Kidney (tissue), 14 donors: ENCODE data around the gene GBP6. TPM values are rescaled to one million over a fixed set of nuclear protein-coding genes. Genes with fewer than 3 reads are reported as not detected.

Experiments
- DNase-seq, 5 donors: peaks; one replicate each; pipeline ENCODE4 v3.0.0-alpha.2; 2013 to 2020
- FAIRE-seq: peaks from 2 replicates; lab custom pipeline; 2012; peaks lifted over from hg19 to GRCh38; lab: Jason Lieb, UNC
- H3K27ac ChIP-seq, 2 donors: one replicate each; pipeline ENCODE4 v1.7.0; 2013; ENCODE audit warnings: low read depth in 2 of 2, low read length in 2 of 2, inconsistent platforms in 1 of 2
- H3K27me3 ChIP-seq: one replicate; pipeline ENCODE4 v1.7.1; 2013; ENCODE audit warnings: low read length, inconsistent platforms; ENCODE audit not compliant: control insufficient read depth, insufficient read depth
- H3K36me3 ChIP-seq, 3 donors: one replicate each; pipeline versions ENCODE4 v1.7.0 to v1.7.1; 2013; ENCODE audit warnings: low read length in 3 of 3, control low read depth in 1 of 3, inconsistent platforms in 1 of 3; ENCODE audit not compliant: insufficient read depth in 3 of 3, control insufficient read depth in 2 of 3
- H3K4me1 ChIP-seq, 3 donors: one replicate each; pipeline versions ENCODE4 v1.7.0 to v1.7.1; 2013; ENCODE audit warnings: low read length in 3 of 3, inconsistent platforms in 1 of 3, low read depth in 1 of 3; ENCODE audit not compliant: control insufficient read depth in 2 of 3, insufficient read depth in 2 of 3
- H3K4me3 ChIP-seq, 3 donors: one replicate each; pipeline versions ENCODE4 v1.7.0 to v1.8.1; 2013; ENCODE audit warnings: low read length in 3 of 3, control low read depth in 1 of 3, inconsistent platforms in 1 of 3
- H3K9ac ChIP-seq, 3 donors: one replicate each; pipeline versions ENCODE4 v1.7.0 to v1.7.1; 2013; ENCODE audit warnings: low read length in 3 of 3, control low read depth in 1 of 3, inconsistent platforms in 1 of 3
- H3K9me3 ChIP-seq, 3 donors: one replicate each; pipeline versions ENCODE4 v1.7.0 to v1.7.1; 2013; ENCODE audit warnings: low read length in 3 of 3, control low read depth in 1 of 3, inconsistent platforms in 1 of 3; ENCODE audit not compliant: control insufficient read depth in 2 of 3, insufficient read depth in 1 of 3
- CTCF ChIP-seq: IDR thresholded peaks from 3 replicates; pipeline ENCODE4 v1.5.1; 2012; ENCODE audit warnings: mild to moderate bottlenecking, moderate library complexity, borderline replicate concordance; ENCODE audit not compliant: insufficient read depth; ENCODE audit errors: extremely low read depth
- intact Hi-C: fragments of 100-400 bp; cut with DNase I; formaldehyde crosslinking; loops from one replicate; pipeline ENCODE4 v1.11.1; 2022
- polyA plus RNA-seq: library from polyadenylated mRNA; stranded (reverse); fragments of 350-450 nt; fragmentation: Illumina TruSeq; extraction: RNeasy Lipid Tissue Mini Kit (QIAGEN cat#74804); gene quantifications from one replicate; pipeline ENCODE4 v1.2.3, GENCODE V29; 2014; ENCODE audit warnings: low read depth, low replicate concordance; ENCODE audit not compliant: insufficient read depth
- total RNA-seq: library from RNA; stranded (reverse); fragmentation: NEBNext Ultra II Directional; extraction: Animal tissue kit (Norgen Biotek cat#: 25700); gene quantifications from one replicate; pipeline ENCODE4 v1.2.1, GENCODE V29; 2021
- donor health status: control.
- donor health status: control.
- donor health status: control.
- donor health status: control.
- donor health status: control.
- donor health status: DM: yes; HTN: yes; CAD: no.
- donor health status: Normal renal cell carcinoma (clear cell type).

Gene GBP6
- total and polyA plus RNA-seq, 2 donors from 2014 or later: not detected

- no peak for FAIRE-seq
Observed at GRCh38 chr1:89347296-89347695, 16.6 kb upstream of the GBP6 start.

GRCh38 chr1:89350298-89350697 is 13.6 kb upstream of the GBP6 start:
- Histone ChIP-seq H3K36me3 (no peaks in the 10 kb centered on the region), H3K27me3 (no peaks in the 10 kb centered on the region), H3K4me3 (no peak overlapping the region), H3K9me3 (no peaks in the 10 kb centered on the region), H3K9ac (no peak overlapping the region), H3K4me1 (no peaks in the 10 kb centered on the region), H3K27ac (no peak overlapping the region)
- intact Hi-C loops: loop anchor here (10.0 kb wide), 1 partner anchor 345 kb away; no protein-coding TSS in a partner anchor
- DNase-seq (no peak), FAIRE-seq (no peak)
- TF ChIP-seq CTCF: no peak

More at GRCh38 chr1:89347296-89347695, 16.6 kb upstream of the GBP6 start:
- no peak overlapping the region for H3K4me3 ChIP-seq
- no peaks in the 10 kb centered on the region for H3K27me3 ChIP-seq
- no peak for TF ChIP-seq CTCF
- DNase-seq: no peak
- no peaks in the 10 kb centered on the region for H3K4me1 ChIP-seq
- no peak overlapping the region for H3K27ac ChIP-seq
- intact Hi-C loops: no loop called here
- H3K9ac ChIP-seq: no peak overlapping the region
- H3K36me3 ChIP-seq: no peaks in the 10 kb centered on the region
- H3K9me3 ChIP-seq: no peaks in the 10 kb centered on the region

GRCh38 chr1:89351597-89352311 is 12.1 kb upstream of the GBP6 start:
- TF ChIP-seq CTCF: no peak
- no peak overlapping the region for H3K4me3 ChIP-seq
- no peaks in the 10 kb centered on the region for H3K9me3 ChIP-seq
- H3K27ac ChIP-seq: no peak overlapping the region
- H3K27me3 ChIP-seq: no peaks in the 10 kb centered on the region
- intact Hi-C loops: loop anchor here (10.0 kb wide), 1 partner anchor 347 kb away; no protein-coding TSS in a partner anchor
- H3K36me3 ChIP-seq: no peaks in the 10 kb centered on the region
- H3K9ac ChIP-seq: no peak overlapping the region
- FAIRE-seq (no peak), DNase-seq (no peak)
- H3K4me1 ChIP-seq: no peaks in the 10 kb centered on the region
